Panc1 (cell line): Measurements from ENCODE around the gene RPL10L.

ENCODE experiments used
- CTCF ChIP-seq: fragments of 450-650 bp; IDR thresholded peaks from 2 replicates; pipeline ENCODE4 v1.5.1; 2017; ENCODE audit warnings: mild to moderate bottlenecking
- POLR2AphosphoS5 ChIP-seq: IDR thresholded peaks from 2 replicates; pipeline ENCODE4 v1.6.1; 2012; ENCODE audit warnings: mild to moderate bottlenecking, low read depth, low read length, moderate library complexity
- SIN3A ChIP-seq: IDR thresholded peaks from 2 replicates; pipeline ENCODE4 v1.6.1; 2012; ENCODE audit warnings: low read depth, mild to moderate bottlenecking, low read length, moderate library complexity, borderline replicate concordance; ENCODE audit not compliant: insufficient read depth
- TCF7L2 ChIP-seq: IDR thresholded peaks from 2 replicates; pipeline ENCODE4 v1.6.1; 2011; ENCODE audit warnings: mild to moderate bottlenecking, low read depth, low read length, inconsistent platforms
- TF ChIP-seq, protein P1 (sequence below), 2 experiments: IDR thresholded peaks; 2 replicates each; pipeline ENCODE4 v1.6.1; 2011 to 2012; ENCODE audit warnings: low read depth in 2 of 2, control low read depth in 1 of 2, low read length in 1 of 2, mild to moderate bottlenecking in 1 of 2, moderate library complexity in 1 of 2; ENCODE audit not compliant: insufficient read depth in 1 of 2

DNA sequence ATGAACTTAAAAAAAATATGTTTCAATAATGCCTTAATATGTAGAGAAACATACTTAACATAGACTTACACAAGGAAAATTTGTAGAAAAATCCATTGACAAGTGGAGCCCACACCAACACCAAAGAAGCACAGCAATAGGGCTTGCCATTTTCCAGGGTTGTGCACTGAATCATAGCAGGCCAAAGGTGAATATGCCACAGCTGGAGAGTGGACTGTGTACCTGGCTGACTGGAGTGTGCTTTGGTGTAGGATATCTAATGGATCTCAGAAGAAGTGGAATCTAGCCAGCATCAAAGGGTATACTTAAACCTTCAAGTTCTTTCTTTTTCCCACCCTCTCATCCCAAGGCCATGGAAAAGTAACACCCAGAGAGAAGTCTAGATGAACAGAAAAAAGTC lies 4.8 kb downstream of the RPL10L start:
- TF ChIP-seq CTCF (no peak), POLR2AphosphoS5 (no peak), SIN3A (no peak), TCF7L2 (no peak)
- TF ChIP-seq, protein P1, sequence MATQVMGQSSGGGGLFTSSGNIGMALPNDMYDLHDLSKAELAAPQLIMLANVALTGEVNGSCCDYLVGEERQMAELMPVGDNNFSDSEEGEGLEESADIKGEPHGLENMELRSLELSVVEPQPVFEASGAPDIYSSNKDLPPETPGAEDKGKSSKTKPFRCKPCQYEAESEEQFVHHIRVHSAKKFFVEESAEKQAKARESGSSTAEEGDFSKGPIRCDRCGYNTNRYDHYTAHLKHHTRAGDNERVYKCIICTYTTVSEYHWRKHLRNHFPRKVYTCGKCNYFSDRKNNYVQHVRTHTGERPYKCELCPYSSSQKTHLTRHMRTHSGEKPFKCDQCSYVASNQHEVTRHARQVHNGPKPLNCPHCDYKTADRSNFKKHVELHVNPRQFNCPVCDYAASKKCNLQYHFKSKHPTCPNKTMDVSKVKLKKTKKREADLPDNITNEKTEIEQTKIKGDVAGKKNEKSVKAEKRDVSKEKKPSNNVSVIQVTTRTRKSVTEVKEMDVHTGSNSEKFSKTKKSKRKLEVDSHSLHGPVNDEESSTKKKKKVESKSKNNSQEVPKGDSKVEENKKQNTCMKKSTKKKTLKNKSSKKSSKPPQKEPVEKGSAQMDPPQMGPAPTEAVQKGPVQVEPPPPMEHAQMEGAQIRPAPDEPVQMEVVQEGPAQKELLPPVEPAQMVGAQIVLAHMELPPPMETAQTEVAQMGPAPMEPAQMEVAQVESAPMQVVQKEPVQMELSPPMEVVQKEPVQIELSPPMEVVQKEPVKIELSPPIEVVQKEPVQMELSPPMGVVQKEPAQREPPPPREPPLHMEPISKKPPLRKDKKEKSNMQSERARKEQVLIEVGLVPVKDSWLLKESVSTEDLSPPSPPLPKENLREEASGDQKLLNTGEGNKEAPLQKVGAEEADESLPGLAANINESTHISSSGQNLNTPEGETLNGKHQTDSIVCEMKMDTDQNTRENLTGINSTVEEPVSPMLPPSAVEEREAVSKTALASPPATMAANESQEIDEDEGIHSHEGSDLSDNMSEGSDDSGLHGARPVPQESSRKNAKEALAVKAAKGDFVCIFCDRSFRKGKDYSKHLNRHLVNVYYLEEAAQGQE (IDR thresholded peaks at IDR 0.05; ENCODE audit: insufficient read depth in 1 of 2, low read depth in 2 of 2, low read length in 1 of 2) = no peak
